Activated naive CD4-positive, alpha-beta T cell treated with anti-CD3 and anti-CD28 coated beads, Interleukin-2, amount 10 ng/mL, durations not matched to agents 7 days and 5 days (primary cell): ENCODE results near the gene CAMK1G.

Experiments used
- CTCF ChIA-PET: fragments of 350-600 bp; sonication (Branson Sonifier 250); formaldehyde crosslinking; loops from one replicate; lab custom pipeline; 2021; ENCODE audit warnings: antibody characterized with exemption; lab: Charles Lee
- DNase-seq: peaks from one replicate; pipeline ENCODE4 v3.0.0-alpha.2; 2020
- H3K27ac Mint-ChIP-seq: one replicate; pipeline ENCODE4 v1.8.0; 2021; ENCODE audit warnings: mild to moderate bottlenecking, moderate library complexity, mixed read lengths
- H3K27me3 Mint-ChIP-seq: one replicate; pipeline ENCODE4 v1.8.0; 2021; ENCODE audit warnings: mild to moderate bottlenecking, mixed read lengths
- H3K36me3 Mint-ChIP-seq: one replicate; pipeline ENCODE4 v1.8.0; 2021; ENCODE audit warnings: mixed read lengths
- H3K4me1 Mint-ChIP-seq: one replicate; pipeline ENCODE4 v1.8.0; 2021; ENCODE audit warnings: mixed read lengths
- H3K4me3 Mint-ChIP-seq: one replicate; pipeline ENCODE4 v1.8.0; 2021; ENCODE audit warnings: mild to moderate bottlenecking, moderate library complexity, mixed read lengths
- H3K9me3 Mint-ChIP-seq: one replicate; pipeline ENCODE4 v1.8.0; 2021; ENCODE audit warnings: mixed read lengths

The CAMK1G gene

DNA sequence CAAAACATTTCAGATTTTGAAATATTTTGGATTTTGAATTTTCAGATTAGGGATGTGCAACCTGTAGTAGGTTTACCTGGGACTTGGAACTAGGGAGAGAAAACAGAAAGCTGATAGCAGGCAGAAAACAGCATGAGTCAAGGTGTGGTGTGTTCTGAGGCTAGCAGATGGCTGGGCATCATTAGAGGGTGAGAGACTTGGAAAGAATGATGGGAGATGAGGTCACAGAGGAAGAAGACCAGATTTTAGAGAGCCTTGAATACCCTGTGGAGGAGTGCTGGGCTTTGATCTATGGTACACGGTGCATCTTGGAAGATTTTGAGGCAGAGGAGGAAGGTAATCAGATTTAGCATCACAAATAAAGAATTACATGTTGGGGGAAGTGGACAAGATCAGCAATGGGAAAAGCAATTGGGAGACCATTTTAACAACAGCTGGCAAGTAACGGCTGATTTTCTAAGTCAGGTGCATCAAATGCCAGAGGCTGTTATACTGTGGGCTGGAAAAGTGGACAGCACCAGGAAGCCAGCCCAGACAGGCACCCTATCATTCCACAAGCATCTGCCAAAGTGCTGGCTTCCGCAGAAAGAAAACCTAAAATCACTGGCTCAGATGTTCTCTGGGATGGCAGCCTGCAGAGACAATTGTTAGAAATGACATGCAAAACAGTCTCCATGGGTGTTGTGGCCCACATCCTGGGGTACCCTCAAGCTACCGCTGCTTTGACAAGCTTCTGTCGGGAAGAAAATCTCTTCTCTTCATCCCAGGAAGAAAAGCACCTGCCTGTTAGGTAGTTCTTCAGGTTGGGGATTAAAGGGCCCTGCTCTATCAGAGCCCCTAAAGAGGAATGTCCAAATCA is 30.9 kb upstream of the CAMK1G start:
- Mint-ChIP-seq H3K4me3 (no peak overlapping the region), H3K4me1 (no peaks in the 10 kb centered on the region), H3K27ac (no peak overlapping the region), H3K27me3 (peaks cover 13% of the 10 kb centered on the region), H3K36me3 (no peaks in the 10 kb centered on the region), H3K9me3 (no peaks in the 10 kb centered on the region)
- no peak for DNase-seq
- CTCF ChIA-PET = no interaction called here

DNA sequence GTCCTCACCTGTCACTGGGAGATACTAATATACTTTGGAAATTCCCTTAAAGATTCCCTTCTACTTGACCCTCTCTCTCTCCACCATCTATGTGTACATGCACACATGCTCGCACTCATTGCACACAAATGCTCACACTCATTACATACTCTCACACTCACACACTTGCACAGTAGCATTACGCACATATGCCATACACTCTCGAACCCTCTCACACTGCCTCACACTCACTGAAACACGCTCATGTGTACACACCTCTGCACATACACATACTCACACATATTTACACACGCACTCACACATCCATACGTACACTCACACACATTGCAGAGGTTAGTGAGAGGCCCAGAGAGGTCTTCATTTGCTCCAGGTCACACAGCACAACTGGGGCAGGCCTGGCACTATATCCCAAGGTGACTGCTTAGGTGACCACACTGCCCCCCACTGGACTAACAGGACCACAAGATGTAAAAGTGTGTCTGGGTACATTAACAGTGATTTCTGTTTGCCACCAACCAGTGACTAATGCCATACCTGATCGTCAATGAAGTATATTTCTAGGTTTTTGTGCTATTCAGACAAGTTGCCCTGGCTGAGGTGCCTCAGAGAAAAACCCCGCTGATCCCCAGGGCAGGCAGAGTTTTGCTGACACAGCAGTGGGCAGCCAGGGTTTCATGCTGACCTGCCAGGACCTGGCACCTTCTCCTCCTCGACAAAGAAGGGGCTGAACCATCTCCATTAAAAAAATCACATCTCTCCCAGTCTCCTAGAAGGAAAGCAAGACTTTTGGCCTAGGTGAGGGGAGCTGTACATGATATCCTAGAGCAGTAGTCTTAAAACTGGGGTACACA is 28.5 kb upstream of the CAMK1G start:
- peaks cover 13% of the 10 kb centered on the region for H3K27me3 Mint-ChIP-seq
- H3K36me3 Mint-ChIP-seq = no peaks in the 10 kb centered on the region
- no peaks in the 10 kb centered on the region for H3K9me3 Mint-ChIP-seq
- H3K27ac Mint-ChIP-seq = no peak overlapping the region
- no peak overlapping the region for H3K4me3 Mint-ChIP-seq
- DNase-seq = no peak
- H3K4me1 Mint-ChIP-seq = no peaks in the 10 kb centered on the region
- CTCF ChIA-PET = no interaction called here

DNA sequence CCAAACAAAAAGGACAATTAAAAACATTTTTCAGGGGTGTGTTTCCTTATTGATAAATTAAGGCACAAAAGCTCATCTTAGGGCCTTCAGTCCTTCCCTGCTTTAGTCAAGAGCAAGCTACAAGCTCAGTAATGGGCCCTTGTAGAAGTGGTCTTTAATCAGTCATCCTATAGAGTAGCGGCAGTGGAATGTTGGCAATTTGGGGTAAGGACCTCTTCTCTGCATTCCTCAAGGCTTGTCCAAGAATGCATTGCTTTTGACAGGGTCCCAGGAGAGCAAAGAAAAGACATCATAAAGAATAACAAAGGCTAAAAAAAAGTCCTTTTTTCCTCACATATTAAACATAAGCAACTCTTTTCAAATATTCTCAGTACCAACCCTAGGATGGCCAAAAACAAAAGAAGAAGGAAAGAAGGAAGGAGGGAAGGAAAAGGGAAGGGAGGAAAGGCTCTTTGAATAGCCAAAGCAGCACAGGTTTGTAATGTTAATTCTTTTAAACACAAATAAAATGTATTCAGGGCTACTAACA is 27.3 kb upstream of the CAMK1G start:
- DNase-seq = no peak
- H3K4me1 Mint-ChIP-seq = no peaks in the 10 kb centered on the region
- H3K36me3 Mint-ChIP-seq = no peaks in the 10 kb centered on the region
- H3K27me3 Mint-ChIP-seq = peaks cover 11% of the 10 kb centered on the region
- no peaks in the 10 kb centered on the region for H3K9me3 Mint-ChIP-seq
- no peak overlapping the region for H3K27ac Mint-ChIP-seq
- CTCF ChIA-PET = interaction anchor here (1.3 kb wide), 1 partner anchor 11 kb away, joined by 3 read pairs; no protein-coding TSS in a partner anchor
- H3K4me3 Mint-ChIP-seq = no peak overlapping the region

- Mint-ChIP-seq H3K27ac (no peak overlapping the region), H3K4me3 (no peak overlapping the region), H3K36me3 (no peaks in the 10 kb centered on the region), H3K27me3 (peaks cover 14% of the 10 kb centered on the region), H3K9me3 (no peaks in the 10 kb centered on the region), H3K4me1 (no peaks in the 10 kb centered on the region)
- no peak for DNase-seq
- CTCF ChIA-PET = no interaction called here
Measured at GRCh38 chr1:209557221-209557620, 26.3 kb upstream of the CAMK1G start.

GRCh38 chr1:209560529-209560928 is 23.0 kb upstream of the CAMK1G start:
- DNase-seq = no peak
- Mint-ChIP-seq H3K4me3 (no peak overlapping the region), H3K36me3 (no peaks in the 10 kb centered on the region), H3K9me3 (no peaks in the 10 kb centered on the region), H3K4me1 (no peaks in the 10 kb centered on the region), H3K27me3 (peaks cover 28% of the 10 kb centered on the region), H3K27ac (no peak overlapping the region)
- CTCF ChIA-PET = interaction anchor here (1.4 kb wide), 1 partner anchor 10 kb away, joined by 5 read pairs; no protein-coding TSS in a partner anchor

DNA sequence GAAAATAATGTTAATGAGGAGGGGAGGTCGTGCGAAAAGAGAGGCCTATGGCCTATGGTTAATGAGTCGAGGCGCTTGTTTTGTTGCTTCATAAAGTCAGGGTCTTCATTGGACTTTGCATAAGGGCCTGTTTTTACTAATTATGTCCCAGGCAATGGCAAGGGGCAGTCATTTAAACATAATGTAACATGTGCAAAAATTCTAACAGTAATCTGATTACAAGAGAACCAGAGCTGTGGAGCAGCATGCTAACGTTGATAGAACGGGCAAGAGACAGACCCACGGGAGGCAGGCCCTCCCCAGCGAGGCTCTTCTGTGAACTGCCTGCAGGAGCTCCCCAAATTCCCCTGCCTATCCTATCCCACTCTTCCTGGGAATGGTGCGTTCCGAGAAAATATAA is 22.6 kb upstream of the CAMK1G start:
- Mint-ChIP-seq H3K27me3 (peaks cover 32% of the 10 kb centered on the region), H3K9me3 (no peaks in the 10 kb centered on the region), H3K36me3 (no peaks in the 10 kb centered on the region), H3K4me1 (no peaks in the 10 kb centered on the region), H3K27ac (no peak overlapping the region), H3K4me3 (no peak overlapping the region)
- CTCF ChIA-PET = interaction anchor here (1.4 kb wide), 1 partner anchor 9 kb away, joined by 5 read pairs; no protein-coding TSS in a partner anchor
- no peak for DNase-seq

DNA sequence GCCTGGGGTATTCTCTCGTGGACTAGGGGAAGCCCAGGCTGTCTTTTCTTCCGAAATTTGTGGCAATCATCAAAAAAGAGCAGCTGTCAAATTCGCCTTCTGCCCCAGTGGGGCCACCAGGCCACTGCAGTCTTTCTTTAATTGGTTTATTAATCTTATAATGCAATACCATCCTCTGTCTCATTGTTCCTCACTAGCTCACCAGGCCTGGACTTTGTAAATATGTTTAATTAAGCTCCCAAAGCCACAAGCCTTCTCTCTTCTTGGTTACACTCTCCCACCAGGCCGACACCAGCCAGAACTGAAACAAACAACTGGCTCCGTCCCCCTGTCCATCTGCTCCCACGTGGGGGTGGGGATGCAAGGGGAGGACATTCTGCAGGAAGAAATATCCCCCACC is 22.0 kb upstream of the CAMK1G start:
- H3K27ac Mint-ChIP-seq = no peak overlapping the region
- no peaks in the 10 kb centered on the region for H3K36me3 Mint-ChIP-seq
- H3K27me3 Mint-ChIP-seq = peaks cover 36% of the 10 kb centered on the region
- CTCF ChIA-PET = interaction anchor here (1.4 kb wide), 1 partner anchor 9 kb away, joined by 5 read pairs; no protein-coding TSS in a partner anchor
- no peaks in the 10 kb centered on the region for H3K4me1 Mint-ChIP-seq
- no peak overlapping the region for H3K4me3 Mint-ChIP-seq
- DNase-seq = no peak
- no peaks in the 10 kb centered on the region for H3K9me3 Mint-ChIP-seq

DNA sequence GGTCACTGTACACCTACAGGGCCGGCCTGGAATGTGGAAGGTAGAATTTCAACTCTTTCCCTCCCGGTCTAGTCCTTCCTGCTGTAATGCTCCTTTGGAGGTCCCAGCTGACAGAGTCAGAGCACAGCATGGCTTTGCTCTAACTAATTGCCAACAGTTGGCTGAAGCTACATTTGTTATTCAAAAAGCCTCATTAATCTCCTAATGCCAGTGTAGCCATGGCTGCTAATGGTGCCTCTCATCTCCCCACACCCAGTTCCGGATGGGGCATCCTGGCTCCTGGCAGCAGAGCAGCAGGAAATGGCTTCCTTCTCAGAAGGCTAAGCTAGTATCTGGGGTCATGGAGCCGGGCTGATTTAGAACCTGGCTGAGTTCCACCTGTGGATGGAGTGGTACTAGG is 18.7 kb upstream of the CAMK1G start:
- Mint-ChIP-seq H3K36me3 (no peaks in the 10 kb centered on the region), H3K27me3 (peaks cover 55% of the 10 kb centered on the region), H3K9me3 (no peaks in the 10 kb centered on the region), H3K4me1 (peaks cover 7% of the 10 kb centered on the region), H3K27ac (no peak overlapping the region), H3K4me3 (no peak overlapping the region)
- DNase-seq = no peak
- CTCF ChIA-PET = interaction anchor here (0.7 to 4.0 kb wide), 9 partner anchors 10 to 361 kb away, joined by 3 to 24 read pairs (median 4); partner anchors contain the start of gene CAMK1G

DNA sequence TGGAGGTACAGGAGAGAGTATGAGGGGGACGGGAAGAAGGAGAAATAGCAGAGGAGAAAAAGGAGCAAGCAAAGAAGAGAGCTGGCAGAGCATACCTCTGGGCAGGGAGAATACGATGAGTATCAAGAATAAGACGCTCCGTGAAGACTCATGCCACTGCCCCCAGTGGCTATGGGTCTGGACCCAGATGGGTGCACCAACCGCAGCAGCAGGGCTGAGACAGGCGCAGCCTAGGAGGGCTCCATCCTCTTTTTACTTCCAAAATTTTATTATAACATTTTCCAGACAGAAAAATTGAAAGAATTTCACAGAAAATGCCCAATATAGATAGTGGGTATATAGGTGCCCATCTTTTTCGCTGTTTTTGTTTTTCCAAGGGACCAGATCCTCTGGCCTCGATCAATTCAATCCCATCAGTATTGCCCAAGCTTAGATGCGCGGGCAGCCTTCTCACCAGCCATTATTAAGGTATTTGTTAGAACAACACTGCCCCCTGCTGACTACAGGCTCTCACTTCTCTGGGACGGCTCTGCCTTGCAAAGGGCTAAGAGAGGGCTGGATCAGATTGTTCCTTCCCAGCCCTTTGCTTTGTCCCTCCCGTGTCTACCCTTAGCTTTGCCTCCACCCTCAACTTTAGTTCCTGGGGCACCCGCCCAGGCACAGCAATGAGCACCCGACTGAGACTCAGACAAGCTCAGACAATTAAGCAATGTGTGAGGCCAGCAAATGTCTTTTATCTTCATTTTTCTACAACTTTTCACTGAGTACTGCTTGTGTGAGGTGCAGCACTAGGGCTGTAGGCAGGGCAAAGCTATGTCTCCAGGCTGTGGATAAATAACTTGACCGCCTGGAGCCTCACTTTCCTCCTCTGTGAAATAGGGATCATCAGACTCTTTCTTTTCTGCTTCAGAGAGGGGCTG is 17.5 kb upstream of the CAMK1G start:
- Mint-ChIP-seq H3K4me3 (no peak overlapping the region), H3K36me3 (no peaks in the 10 kb centered on the region), H3K27me3 (peaks cover 64% of the 10 kb centered on the region), H3K4me1 (peaks cover 10% of the 10 kb centered on the region), H3K27ac (peak overlapping the region; percentile 16), H3K9me3 (no peaks in the 10 kb centered on the region)
- DNase-seq = peak; percentile 86
- CTCF ChIA-PET = interaction anchor here (0.6 to 6.5 kb wide), 43 partner anchors 9 to 914 kb away, joined by 3 to 52 read pairs (median 5); partner anchors contain the start of genes CAMK1G and HSD11B1

DNA sequence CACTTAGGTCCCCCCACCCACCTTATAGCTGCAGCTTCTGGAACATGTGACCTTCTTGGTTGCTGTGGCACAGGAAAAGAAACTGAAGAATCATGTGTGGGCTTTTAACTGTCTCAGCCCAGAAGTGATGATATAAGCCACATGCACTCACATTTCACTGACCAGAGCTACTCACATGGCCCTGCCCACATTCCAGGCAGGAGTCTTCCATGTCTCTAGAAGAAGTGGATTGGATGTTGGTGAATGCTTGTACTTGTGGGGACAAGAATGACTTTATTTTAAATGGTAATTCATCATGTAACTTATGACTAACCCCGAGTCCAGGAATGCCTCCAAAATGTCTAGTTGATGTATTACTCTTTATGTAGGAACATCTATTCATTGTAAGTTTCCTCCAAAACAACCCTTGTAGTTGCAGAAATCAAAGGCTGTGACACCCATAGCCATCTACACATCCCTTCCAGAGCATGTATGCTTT is 15.8 kb upstream of the CAMK1G start:
- H3K9me3 Mint-ChIP-seq = no peaks in the 10 kb centered on the region
- DNase-seq = no peak
- H3K27me3 Mint-ChIP-seq = peaks cover 67% of the 10 kb centered on the region
- H3K4me3 Mint-ChIP-seq = no peak overlapping the region
- H3K27ac Mint-ChIP-seq = no peak overlapping the region
- H3K4me1 Mint-ChIP-seq = peaks cover 10% of the 10 kb centered on the region
- CTCF ChIA-PET = interaction anchor here (0.7 to 6.5 kb wide), 22 partner anchors 10 to 915 kb away, joined by 3 to 52 read pairs (median 5); partner anchors contain the start of genes CAMK1G and G0S2
- H3K36me3 Mint-ChIP-seq = no peaks in the 10 kb centered on the region

DNA sequence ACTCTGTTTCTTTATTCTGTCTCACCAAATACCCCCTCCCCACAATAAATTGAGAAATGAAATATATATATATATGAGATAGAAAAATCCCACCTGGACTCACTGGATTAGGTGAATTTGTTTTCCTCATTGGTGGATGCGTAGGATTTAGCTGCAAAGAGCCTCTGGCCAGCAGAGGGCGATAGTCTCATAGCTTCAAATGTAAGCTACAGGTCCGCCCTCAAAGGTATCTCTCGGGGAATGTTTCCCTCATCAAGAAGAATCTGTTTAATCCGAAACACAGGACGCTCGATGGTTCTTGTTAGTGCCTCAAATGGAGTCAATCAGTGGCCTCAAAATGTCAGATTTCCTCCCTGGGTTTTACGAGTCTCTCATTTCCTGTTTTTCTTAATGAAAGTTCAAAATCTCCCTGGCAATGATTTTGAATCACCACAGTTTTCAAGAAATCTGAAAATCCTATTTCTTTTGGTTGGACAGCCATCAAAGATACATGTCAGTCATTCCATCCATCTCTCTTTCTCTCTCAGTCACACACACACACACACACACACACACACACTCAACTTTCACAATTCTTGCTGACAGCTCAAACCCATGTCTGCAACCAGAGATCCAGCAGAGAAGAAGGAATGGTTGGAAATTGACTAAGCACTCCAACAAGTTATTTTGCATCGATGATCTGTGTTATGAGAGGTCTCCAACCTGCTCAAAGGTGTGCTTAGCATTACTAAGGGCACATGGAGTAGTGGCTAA is 13.9 kb upstream of the CAMK1G start:
- peaks cover 10% of the 10 kb centered on the region for H3K4me1 Mint-ChIP-seq
- H3K27me3 Mint-ChIP-seq = peaks cover 64% of the 10 kb centered on the region
- no peaks in the 10 kb centered on the region for H3K36me3 Mint-ChIP-seq
- CTCF ChIA-PET = interaction anchor here (0.7 to 6.5 kb wide), 24 partner anchors 8 to 284 kb away, joined by 3 to 52 read pairs (median 4); partner anchors contain the start of gene CAMK1G
- peak overlapping the region; percentile 1 for H3K4me3 Mint-ChIP-seq
- no peaks in the 10 kb centered on the region for H3K9me3 Mint-ChIP-seq
- DNase-seq = peak; percentile 85
- H3K27ac Mint-ChIP-seq = no peak overlapping the region

GRCh38 chr1:209570743-209571142 is 12.8 kb upstream of the CAMK1G start:
- Mint-ChIP-seq H3K27ac (no peak overlapping the region), H3K36me3 (no peaks in the 10 kb centered on the region), H3K9me3 (no peaks in the 10 kb centered on the region), H3K27me3 (peaks cover 65% of the 10 kb centered on the region), H3K4me3 (no peak overlapping the region), H3K4me1 (peaks cover 10% of the 10 kb centered on the region)
- no peak for DNase-seq
- CTCF ChIA-PET = interaction anchor here (1.4 to 6.5 kb wide), 7 partner anchors 9 to 179 kb away, joined by 3 to 52 read pairs (median 6); no protein-coding TSS in a partner anchor
